ENCODE results near the gene DDX25. TPM values are rescaled to one million over a fixed set of nuclear protein-coding genes. Genes with fewer than 3 reads are reported as not detected.
A peak's percentile ranks its signal among the peaks of the same experiment; 100 is the strongest.

Gene DDX25
- total and polyA plus RNA-seq, 2 of the 8 experiments (the other 6 are each of a cell fraction or from before 2014, with no cell fraction given), result 17.6 to 17.9 TPM

DNA sequence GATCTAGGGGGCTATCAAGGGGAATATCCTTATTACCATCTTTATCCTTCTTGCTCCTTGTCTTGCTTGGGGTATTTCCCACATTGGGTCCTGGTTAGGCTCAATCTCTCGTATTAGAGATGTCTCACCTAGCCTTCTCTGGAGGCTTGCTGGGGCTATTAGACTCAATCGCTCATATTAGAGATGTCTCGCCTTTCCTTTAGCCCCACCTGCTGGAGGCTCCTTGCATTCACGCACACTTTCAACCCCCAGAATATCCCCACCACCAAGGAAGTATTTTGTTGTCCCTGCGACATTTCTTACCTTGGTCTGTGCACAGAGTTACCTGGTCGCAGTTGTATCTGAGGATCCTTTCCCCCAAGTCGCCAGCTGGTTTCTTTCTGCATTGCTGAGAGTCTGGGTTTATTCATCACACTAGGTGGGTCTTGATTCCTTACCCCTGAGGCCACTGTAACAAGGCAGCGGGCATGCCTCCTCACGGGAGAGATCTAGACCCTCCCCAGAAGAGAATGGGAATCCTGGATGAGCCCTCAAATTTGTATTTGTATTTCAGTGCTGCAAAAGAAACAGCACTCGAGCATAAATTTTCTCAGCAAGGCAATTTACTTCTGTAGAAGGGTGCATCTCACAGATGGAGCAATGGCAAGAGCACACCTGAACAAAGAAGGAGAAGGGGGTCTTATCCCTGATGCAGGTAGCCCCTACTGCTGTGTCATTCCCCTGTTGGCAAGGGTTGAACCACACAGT, 32.7 kb upstream of the DDX25 start:
- no peak overlapping the region for H2BK15ac ChIP-seq (ENCODE audit: low read length)
- 0 out of 2 replicates have a peak, but pooled peaks cover 2% of the 10 kb centered on the region for H3K23me2 ChIP-seq (ENCODE audit: low read depth, low read length)
- DNase-seq (ENCODE audit: low read depth in 1 of 2, low spot score in 2 of 2) (peak in 1 of 2 experiments; percentile 87), FAIRE-seq (peak; percentile 99)
- no peak overlapping the region for H3K23ac ChIP-seq (ENCODE audit: insufficient read length)
- H3K27ac ChIP-seq (ENCODE audit: low read depth, low read length), result no peak overlapping the region
- no peaks in the 10 kb centered on the region for H3K79me1 ChIP-seq (ENCODE audit: low read depth, low read length)
- peaks cover 0 to 2% of the 10 kb centered on the region in 2 experiments; a peak in 1 of 4 replicates for H3K9me3 ChIP-seq (ENCODE audit: insufficient read depth in 2 of 2, low read depth in 1 of 2, low read length in 1 of 2)
- ChIA-PET CTCF (ENCODE audit: partially characterized antibody) (interaction anchor here (0.8 to 1.7 kb wide), 12 partner anchors 8 to 1109 kb away, joined by 3 to 15 read pairs (median 4); partner anchors contain the start of gene PATE1), POLR2A (ENCODE audit: partially characterized antibody) (no interaction called here)
- no peak overlapping the region for H3K9ac ChIP-seq (replicated peaks in 1 of 4; ENCODE audit: extremely low read depth in 1 of 4, low read depth in 3 of 4, low read length in 3 of 4)
- H3K18ac ChIP-seq (ENCODE audit: extremely low read depth, low read length), result no peak overlapping the region
- H3K56ac ChIP-seq (replicated peaks; ENCODE audit: insufficient read length, low read depth, low read length), result no peak overlapping the region
- no peak overlapping the region for H2AK5ac ChIP-seq (ENCODE audit: low read depth, low read length)
- H3K27me3 ChIP-seq (replicated peaks in 1 of 4; ENCODE audit: control insufficient read depth in 3 of 4, extremely low read depth in 1 of 4, insufficient read depth in 3 of 4, low read length in 3 of 4), result no peaks in the 10 kb centered on the region
- H3K4ac ChIP-seq (replicated peaks; ENCODE audit: insufficient read length, low read depth, low read length), result no peak overlapping the region
- H3K79me2 ChIP-seq (ENCODE audit: control insufficient read depth in 1 of 2, insufficient read depth in 2 of 2, low read length in 2 of 2), result no peaks in the 10 kb centered on the region
- no peak overlapping the region for H3K4me3 ChIP-seq (ENCODE audit: extremely low read depth in 1 of 4, insufficient read depth in 2 of 4, low read depth in 3 of 4, low read length in 4 of 4)
- H4K5ac ChIP-seq (ENCODE audit: insufficient read length, low read depth, low read length), result no peak overlapping the region
- H2BK5ac ChIP-seq (ENCODE audit: low read depth, low read length), result no peak overlapping the region
- H4K8ac ChIP-seq (ENCODE audit: extremely low read depth, insufficient read depth, low read length), result no peak overlapping the region
- no peak overlapping the region for H2BK120ac ChIP-seq (replicated peaks; ENCODE audit: low read depth, low read length)
- no peaks in the 10 kb centered on the region; a peak in 1 of 7 replicates for H3K4me1 ChIP-seq (replicated peaks in 1 of 4; ENCODE audit: control insufficient read depth in 3 of 4, insufficient read depth in 4 of 4, low read length in 3 of 4)
- no peak overlapping the region for H2BK20ac ChIP-seq (ENCODE audit: low read length)
- H2BK12ac ChIP-seq (ENCODE audit: low read depth, low read length), result no peak overlapping the region
- TF ChIP-seq, protein P1, sequence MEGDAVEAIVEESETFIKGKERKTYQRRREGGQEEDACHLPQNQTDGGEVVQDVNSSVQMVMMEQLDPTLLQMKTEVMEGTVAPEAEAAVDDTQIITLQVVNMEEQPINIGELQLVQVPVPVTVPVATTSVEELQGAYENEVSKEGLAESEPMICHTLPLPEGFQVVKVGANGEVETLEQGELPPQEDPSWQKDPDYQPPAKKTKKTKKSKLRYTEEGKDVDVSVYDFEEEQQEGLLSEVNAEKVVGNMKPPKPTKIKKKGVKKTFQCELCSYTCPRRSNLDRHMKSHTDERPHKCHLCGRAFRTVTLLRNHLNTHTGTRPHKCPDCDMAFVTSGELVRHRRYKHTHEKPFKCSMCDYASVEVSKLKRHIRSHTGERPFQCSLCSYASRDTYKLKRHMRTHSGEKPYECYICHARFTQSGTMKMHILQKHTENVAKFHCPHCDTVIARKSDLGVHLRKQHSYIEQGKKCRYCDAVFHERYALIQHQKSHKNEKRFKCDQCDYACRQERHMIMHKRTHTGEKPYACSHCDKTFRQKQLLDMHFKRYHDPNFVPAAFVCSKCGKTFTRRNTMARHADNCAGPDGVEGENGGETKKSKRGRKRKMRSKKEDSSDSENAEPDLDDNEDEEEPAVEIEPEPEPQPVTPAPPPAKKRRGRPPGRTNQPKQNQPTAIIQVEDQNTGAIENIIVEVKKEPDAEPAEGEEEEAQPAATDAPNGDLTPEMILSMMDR (IDR thresholded peaks at IDR 0.05; ENCODE audit: control extremely low read depth in 1 of 3, insufficient read depth in 1 of 3, low read depth in 1 of 3, low read length in 3 of 3), result peak; percentile 68 to 88 (median 79)
- TF ChIP-seq NANOG (IDR thresholded peaks at IDR 0.05; ENCODE audit: insufficient read depth, low read depth, low read length, poor library complexity, severe bottlenecking), result peak; percentile 3
- TF ChIP-seq JUND (IDR thresholded peaks at IDR 0.05; ENCODE audit: low read length), result no peak
- TF ChIP-seq NRF1 (IDR thresholded peaks at IDR 0.05; ENCODE audit: low read depth, low read length), result no peak
- TF ChIP-seq TEAD4 (IDR thresholded peaks at IDR 0.05; ENCODE audit: low read depth, low read length), result 0 out of 2 replicates have a peak, but pooled peaks have one; percentile 32
- TF ChIP-seq RAD21 (IDR thresholded peaks at IDR 0.05 in 1 of 2, conservative IDR thresholded peaks at IDR 0.05 in 1 of 2; ENCODE audit: low read depth in 2 of 2, low read length in 2 of 2), result peak; percentile 91 to 92
- H3K36me3 ChIP-seq (ENCODE audit: control insufficient read depth in 2 of 4, insufficient read depth in 4 of 4, low read length in 3 of 4), result no peaks in the 10 kb centered on the region
- no peaks in the 10 kb centered on the region for H4K20me1 ChIP-seq (replicated peaks in 1 of 2; ENCODE audit: control insufficient read depth in 1 of 2, insufficient read depth in 2 of 2, low read length in 2 of 2)
- no peak overlapping the region for H2AFZ ChIP-seq (ENCODE audit: low read length)
- H3K14ac ChIP-seq (ENCODE audit: insufficient read length), result no peak overlapping the region
- no peak overlapping the region for H4K91ac ChIP-seq (replicated peaks; ENCODE audit: insufficient read length, low read length)
- 55% methylated on average over 10 of the region's 10 CpGs; no CpG with 5 or more reads in 1 of the 2 experiments for WGBS, 2 experiments (ENCODE audit: extremely low coverage in 1 of 2, insufficient coverage in 1 of 2, insufficient read length in 1 of 2, insufficient replicate concordance in 2 of 2, low coverage in 1 of 2, low lambda C conversion rate in 2 of 2, missing lambda C conversion rate in 1 of 2)
- no peak overlapping the region for H3K4me2 ChIP-seq (ENCODE audit: insufficient read depth in 1 of 2, low read depth in 2 of 2, low read length in 2 of 2)
